Aorta (tissue), 5 donors: ENCODE measurements around the gene MSI2. TPM values are rescaled to one million over a fixed set of nuclear protein-coding genes. Genes with fewer than 3 reads are reported as not detected.

Experiments used
- ATAC-seq: fragments of 200-7000 bp; cut with Tn5 transposase; one replicate; pipeline ENCODE4 v1.9.1; 2022; ENCODE audit warnings: moderate library complexity; ENCODE audit not compliant: low FRiP score
- DNase-seq, 2 donors: peaks; one replicate each; pipeline ENCODE4 v3.0.0-alpha.2; 2020
- H3K27ac ChIP-seq, 2 donors: one replicate each; pipeline ENCODE4 v1.5.1; 2013; ENCODE audit warnings: low read length in 2 of 2, mild to moderate bottlenecking in 2 of 2, moderate library complexity in 2 of 2, control low read depth in 1 of 2, inconsistent platforms in 1 of 2, low read depth in 1 of 2
- H3K27me3 ChIP-seq, 2 donors: one replicate each; pipeline ENCODE4 v1.6.1; 2013; ENCODE audit warnings: control low read depth in 1 of 2, low read length in 1 of 2, mild to moderate bottlenecking in 1 of 2, moderate library complexity in 1 of 2; ENCODE audit not compliant: insufficient read depth in 2 of 2, control insufficient read depth in 1 of 2
- H3K36me3 ChIP-seq, 2 donors: one replicate each; pipeline ENCODE4 v1.6.1; 2013; ENCODE audit warnings: control low read depth in 1 of 2, low read length in 1 of 2, mild to moderate bottlenecking in 1 of 2; ENCODE audit not compliant: insufficient read depth in 2 of 2, control insufficient read depth in 1 of 2
- H3K4me1 ChIP-seq, 2 donors: one replicate each; pipeline ENCODE4 v1.6.1; 2013; ENCODE audit warnings: low read length in 2 of 2, control low read depth in 1 of 2, mild to moderate bottlenecking in 1 of 2, moderate library complexity in 1 of 2; ENCODE audit not compliant: insufficient read depth in 2 of 2, control insufficient read depth in 1 of 2
- H3K4me3 ChIP-seq, 2 donors: one replicate each; pipeline ENCODE4 v1.5.1; 2013; ENCODE audit warnings: low read length in 2 of 2, control low read depth in 1 of 2, mild to moderate bottlenecking in 1 of 2
- H3K9me3 ChIP-seq: one replicate; pipeline ENCODE4 v1.6.1; 2013; ENCODE audit warnings: mild to moderate bottlenecking, low read length; ENCODE audit not compliant: control insufficient read depth
- WGBS, 2 donors: extraction: QIAGEN DNeasy Blood & Tissue Kit; methylation state at CpG; one replicate each; pipeline ENCODE4 v1.1.7; 2013; 5-methylcytosine and 5-hydroxymethylcytosine counted together
- intact Hi-C, 2 donors: fragments of 100-400 bp; cut with DNase I; formaldehyde crosslinking; loops; one replicate each; pipeline versions ENCODE4 v1.14.2 to v1.15.0; 2022
- polyA plus RNA-seq, 2 donors: library from polyadenylated mRNA; stranded (reverse); fragments of 200-250 nt; gene quantifications; one replicate each; pipeline ENCODE4 v1.2.3, GENCODE V29; 2013
- total RNA-seq, 2 donors: library from RNA; stranded (reverse); fragmentation: NEBNext Ultra II Directional; extraction: Animal tissue kit (Norgen Biotek cat#: 25700); gene quantifications; one replicate each; pipeline ENCODE4 v1.2.1, GENCODE V29; 2021
- donor health status: healthy with polysubstance abuse.
- donor health status: Bipolar disorder and iron deficiency.
- donor health status: DM: no; HTN: no; CAD: no.
- donor health status: DM: no; HTN: no; CAD: no.
- donor health status: DM: yes; HTN: yes; CAD: no.

Gene MSI2
- total and polyA plus RNA-seq, 4 donors = 9.3 to 48.2 (median 29.1) TPM

DNA sequence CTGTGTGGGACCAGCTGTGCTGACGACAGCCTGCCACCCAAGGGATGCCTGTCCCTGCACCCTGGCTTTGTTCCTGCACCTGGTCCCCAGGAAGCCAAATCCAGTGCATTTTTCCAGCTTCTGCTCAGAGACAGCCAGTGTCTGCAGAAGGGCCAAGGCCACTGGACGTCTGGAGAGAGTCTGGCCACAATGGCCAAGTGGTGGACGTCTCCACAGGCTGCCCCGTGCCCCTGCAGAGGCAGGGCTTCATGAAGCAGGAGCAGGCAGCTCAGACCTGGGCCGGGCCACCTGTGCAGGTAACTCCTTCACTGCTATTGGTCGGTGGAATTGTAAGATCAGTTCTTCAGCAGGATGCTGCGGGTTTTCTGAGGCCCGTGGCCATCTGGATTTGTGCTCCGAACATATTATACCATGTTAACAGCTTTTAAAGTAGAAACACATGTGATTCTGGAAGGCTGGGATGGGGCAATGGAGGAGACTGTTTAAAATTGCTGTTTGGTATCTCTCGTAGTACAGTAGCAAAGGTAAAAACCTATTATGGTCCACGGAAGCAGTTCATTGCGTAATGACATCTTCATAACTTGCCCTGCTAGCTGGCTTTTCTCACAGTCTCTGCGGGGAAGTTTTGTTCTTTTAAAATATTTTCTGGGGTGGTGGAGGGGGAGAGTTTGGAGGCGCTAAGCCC lies 303.5 kb downstream of the MSI2 start:
- H3K27me3 ChIP-seq = no peaks in the 10 kb centered on the region
- ATAC-seq = no peak
- no peaks in the 10 kb centered on the region for H3K36me3 ChIP-seq
- 80 to 83% methylated on average over 14 of the region's 14 CpGs for WGBS, 2 donors
- no peak overlapping the region for H3K27ac ChIP-seq
- no peak for DNase-seq
- no peaks in the 10 kb centered on the region for H3K9me3 ChIP-seq
- no peaks in the 10 kb centered on the region for H3K4me1 ChIP-seq
- no peak overlapping the region for H3K4me3 ChIP-seq
- intact Hi-C loops = no loop called here

DNA sequence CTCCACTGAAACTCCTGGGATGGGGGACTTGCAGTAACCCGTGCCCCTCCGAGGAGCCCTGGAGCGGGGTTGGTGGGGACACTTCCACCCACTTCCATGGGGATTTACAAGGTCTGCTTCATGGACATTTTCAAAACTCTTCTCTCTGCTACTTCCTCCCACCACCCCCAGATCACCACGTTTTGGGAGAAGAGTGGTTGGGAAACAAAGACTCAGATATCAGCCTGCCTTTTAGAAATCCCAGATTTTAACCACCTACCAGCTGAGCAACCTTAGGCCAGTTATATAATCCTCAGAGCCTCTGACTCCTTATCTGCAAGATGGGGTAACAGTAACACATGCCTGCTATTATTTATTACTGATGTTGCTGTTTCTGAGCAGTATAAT lies 304.0 kb downstream of the MSI2 start:
- no peak overlapping the region for H3K4me3 ChIP-seq
- WGBS, 2 donors = 84 to 88% methylated on average over 4 of the region's 4 CpGs
- intact Hi-C loops = no loop called here
- DNase-seq (no peak), ATAC-seq (no peak)
- no peaks in the 10 kb centered on the region for H3K4me1 ChIP-seq
- H3K27ac ChIP-seq = no peak overlapping the region
- no peaks in the 10 kb centered on the region for H3K36me3 ChIP-seq
- no peaks in the 10 kb centered on the region for H3K9me3 ChIP-seq
- H3K27me3 ChIP-seq = no peaks in the 10 kb centered on the region

DNA sequence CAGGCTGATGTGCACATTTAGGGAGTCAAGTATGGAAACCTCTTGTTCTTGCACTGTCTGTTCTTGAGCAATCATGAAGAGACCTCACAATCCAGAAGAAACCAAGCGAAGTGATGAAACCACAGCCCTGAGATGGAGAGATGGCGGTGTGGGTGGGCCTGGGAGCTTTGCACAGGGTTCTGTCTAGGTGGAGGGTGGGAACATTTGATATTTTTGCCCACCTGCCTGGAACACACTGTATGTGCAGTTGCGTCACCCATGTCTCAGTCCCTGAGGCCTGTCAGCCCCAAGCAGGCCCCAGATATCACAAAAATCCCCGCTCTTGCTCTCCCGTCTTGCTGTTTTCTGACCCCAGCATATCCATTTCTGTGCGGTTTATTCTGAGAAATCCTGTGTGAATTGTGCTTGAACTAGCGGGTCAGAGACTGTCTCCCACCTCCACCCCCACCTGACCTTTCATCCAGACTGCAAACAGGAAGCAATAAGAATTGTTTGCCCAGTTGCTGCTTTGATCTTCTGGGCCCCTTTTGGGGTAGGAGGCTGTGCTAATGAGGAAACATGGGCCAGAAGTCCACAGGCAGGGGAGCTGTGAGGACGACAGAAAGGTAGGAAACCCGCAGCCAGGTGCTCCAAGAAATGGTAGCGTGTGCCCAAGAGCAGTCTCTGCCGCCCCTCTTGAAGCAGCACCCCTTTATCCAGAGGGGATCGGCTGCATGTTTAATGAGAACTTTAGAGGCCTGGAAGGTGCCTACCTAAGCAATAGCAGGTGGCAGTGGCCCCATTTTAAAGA lies 304.9 kb downstream of the MSI2 start:
- intact Hi-C loops = no loop called here
- Histone ChIP-seq H3K27ac (no peak overlapping the region), H3K9me3 (no peaks in the 10 kb centered on the region), H3K4me1 (no peaks in the 10 kb centered on the region), H3K27me3 (no peaks in the 10 kb centered on the region), H3K36me3 (no peaks in the 10 kb centered on the region), H3K4me3 (no peak overlapping the region)
- WGBS, 2 donors = 95 to 97% methylated on average over 12 of the region's 12 CpGs
- DNase-seq = no peak
- ATAC-seq = no peak

DNA sequence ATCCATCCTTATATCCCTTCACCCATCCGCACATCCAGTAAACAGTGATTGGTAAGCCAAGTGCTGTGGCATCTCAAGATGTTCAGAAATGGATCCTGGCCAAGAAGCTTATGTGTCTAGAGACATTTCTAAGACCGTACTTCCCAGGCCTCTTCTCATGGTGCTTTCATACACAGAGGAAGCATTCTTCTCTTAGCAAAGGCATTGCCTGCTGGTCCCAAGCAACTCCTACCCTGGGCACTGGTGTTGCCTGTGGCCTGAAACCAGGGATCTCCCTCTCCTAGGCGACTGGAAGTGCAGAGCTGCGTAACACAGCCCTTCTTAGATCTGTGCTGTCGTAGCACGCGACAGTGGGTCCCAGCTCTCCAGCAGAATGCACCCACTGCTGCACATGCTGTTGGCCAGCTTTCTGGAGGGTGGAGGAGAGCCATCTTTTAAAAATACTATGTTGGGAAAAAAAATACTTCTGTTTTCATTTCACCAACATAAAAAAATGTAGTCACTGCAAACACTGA lies 305.9 kb downstream of the MSI2 start:
- H3K9me3 ChIP-seq = no peaks in the 10 kb centered on the region
- 20 to 27% methylated on average over 7 of the region's 7 CpGs for WGBS, 2 donors
- H3K27me3 ChIP-seq = no peaks in the 10 kb centered on the region
- DNase-seq = no peak
- H3K4me1 ChIP-seq = no peaks in the 10 kb centered on the region
- ATAC-seq = no peak
- intact Hi-C loops = no loop called here
- no peak overlapping the region for H3K4me3 ChIP-seq
- H3K27ac ChIP-seq = peak overlapping the region in 1 of 2 donors; percentile 15
- H3K36me3 ChIP-seq = no peaks in the 10 kb centered on the region

DNA sequence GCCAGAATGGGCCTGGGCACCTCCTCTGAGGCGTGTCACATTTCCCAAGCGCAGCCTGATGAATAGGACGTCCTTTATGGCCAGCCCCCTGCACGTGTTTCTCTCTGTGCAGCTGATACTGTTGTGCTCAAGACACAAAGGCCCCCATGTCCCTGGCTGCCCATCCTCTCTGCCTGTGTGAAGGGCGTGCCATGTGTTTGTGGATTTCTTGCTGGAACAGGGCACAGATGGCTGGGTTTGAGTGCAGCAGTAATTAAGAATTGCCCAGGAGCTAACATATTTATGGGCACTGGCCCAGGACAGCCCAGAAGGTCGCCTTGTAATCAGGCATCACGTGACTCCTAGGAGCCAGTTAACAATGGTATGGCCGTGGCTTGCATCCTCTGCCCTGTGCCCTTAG lies 307.6 kb downstream of the MSI2 start:
- intact Hi-C loops = no loop called here
- H3K9me3 ChIP-seq = no peaks in the 10 kb centered on the region
- no peak for ATAC-seq
- no peak for DNase-seq
- no peaks in the 10 kb centered on the region for H3K36me3 ChIP-seq
- no peaks in the 10 kb centered on the region for H3K27me3 ChIP-seq
- WGBS, 2 donors = 90 to 94% methylated on average over 8 of the region's 8 CpGs
- no peak overlapping the region for H3K27ac ChIP-seq
- H3K4me1 ChIP-seq = no peaks in the 10 kb centered on the region
- no peak overlapping the region for H3K4me3 ChIP-seq

DNA sequence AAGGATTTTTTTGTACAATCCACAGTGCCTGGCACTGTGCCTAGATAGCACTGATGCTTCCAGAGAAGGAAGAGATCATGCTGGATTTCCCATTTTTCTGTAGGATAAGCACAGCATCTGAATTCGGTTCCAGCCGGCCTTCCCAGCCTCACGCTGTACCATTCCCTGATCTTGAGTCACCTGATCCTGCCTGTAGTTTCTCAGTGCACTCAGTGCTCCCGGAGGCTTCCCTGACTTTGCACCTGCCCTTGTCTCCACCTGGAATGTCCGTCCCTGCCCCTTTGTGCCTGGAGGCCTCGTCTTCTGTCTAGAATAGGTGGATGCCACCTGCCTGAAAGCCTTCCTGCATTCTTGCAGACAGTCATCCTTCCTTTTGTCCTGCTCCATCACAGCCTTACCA lies 308.9 kb downstream of the MSI2 start:
- no peak overlapping the region for H3K27ac ChIP-seq
- no peak overlapping the region for H3K4me3 ChIP-seq
- no peaks in the 10 kb centered on the region for H3K9me3 ChIP-seq
- no peak for DNase-seq
- intact Hi-C loops = no loop called here
- 94 to 95% methylated on average over 6 of the region's 6 CpGs for WGBS, 2 donors
- no peaks in the 10 kb centered on the region for H3K4me1 ChIP-seq
- no peaks in the 10 kb centered on the region for H3K36me3 ChIP-seq
- ATAC-seq = no peak
- no peaks in the 10 kb centered on the region for H3K27me3 ChIP-seq

DNA sequence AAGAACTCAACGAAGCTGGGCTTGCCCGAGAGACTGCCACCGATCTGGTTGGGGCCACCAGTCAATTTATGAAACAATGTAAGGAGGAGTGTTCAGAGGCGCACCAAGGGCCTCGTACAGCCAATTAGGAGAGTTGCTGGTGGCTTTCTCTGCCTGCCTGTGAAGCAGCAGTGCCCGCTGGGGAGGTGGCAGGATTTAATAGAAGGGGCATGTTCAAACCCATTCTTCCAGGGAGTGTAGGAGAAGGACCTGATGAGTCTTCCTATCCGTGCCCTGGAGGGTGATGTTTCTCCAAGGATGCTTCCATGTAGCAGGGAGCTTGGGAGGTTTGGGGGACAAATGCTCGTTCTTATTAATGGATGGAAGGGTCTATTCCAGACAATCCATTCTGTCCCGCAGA lies 310.4 kb downstream of the MSI2 start:
- Histone ChIP-seq H3K4me3 (no peak overlapping the region), H3K9me3 (no peaks in the 10 kb centered on the region), H3K27me3 (no peaks in the 10 kb centered on the region), H3K4me1 (no peaks in the 10 kb centered on the region), H3K36me3 (no peaks in the 10 kb centered on the region), H3K27ac (no peak overlapping the region)
- DNase-seq (no peak), ATAC-seq (no peak)
- 94 to 97% methylated on average over 9 of the region's 9 CpGs for WGBS, 2 donors
- intact Hi-C loops = no loop called here

DNA sequence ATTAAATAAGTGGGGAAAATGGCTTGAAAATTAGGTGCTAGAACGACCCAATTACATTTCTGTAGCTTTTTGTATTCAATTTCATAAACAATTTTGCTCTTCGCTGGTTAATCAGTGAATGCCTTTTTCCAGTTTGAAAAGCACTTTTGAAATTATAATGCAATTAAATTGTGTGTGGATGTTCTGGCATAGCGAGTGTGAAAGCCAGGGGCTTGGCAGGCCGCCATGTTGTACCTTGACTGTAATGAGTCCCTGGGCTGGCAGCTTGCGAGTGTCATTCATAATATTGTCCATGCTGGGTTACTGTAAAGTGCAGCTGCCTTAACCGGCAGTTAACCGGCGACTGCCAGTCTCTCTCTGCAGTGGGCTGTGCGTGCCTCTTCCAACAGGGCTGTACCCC lies 310.9 kb downstream of the MSI2 start:
- H3K4me3 ChIP-seq = no peak overlapping the region
- no peaks in the 10 kb centered on the region for H3K4me1 ChIP-seq
- H3K27ac ChIP-seq = no peak overlapping the region
- no peaks in the 10 kb centered on the region for H3K9me3 ChIP-seq
- no peak for DNase-seq
- no peak for ATAC-seq
- WGBS, 2 donors = 96% methylated on average over 9 of the region's 9 CpGs
- H3K36me3 ChIP-seq = no peaks in the 10 kb centered on the region
- H3K27me3 ChIP-seq = no peaks in the 10 kb centered on the region
- intact Hi-C loops = no loop called here

DNA sequence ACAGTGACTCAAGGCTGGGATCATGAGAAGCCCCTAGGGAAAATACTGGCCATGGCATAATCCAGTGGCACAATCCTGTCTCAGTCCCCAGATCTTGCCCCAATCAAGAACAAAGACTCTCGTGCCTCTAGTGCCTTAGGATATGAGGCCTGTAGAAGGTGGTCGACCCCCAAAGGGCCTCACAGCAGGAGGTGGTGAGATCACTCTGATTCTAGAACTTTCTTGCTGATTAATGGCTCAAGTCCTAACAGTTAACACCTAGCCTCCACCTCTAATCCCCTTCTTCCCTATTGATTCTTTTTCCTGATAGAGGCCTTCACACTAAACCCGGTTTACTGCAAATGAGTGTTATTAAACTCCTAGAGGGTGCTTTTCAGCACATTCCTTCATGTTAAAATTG lies 312.0 kb downstream of the MSI2 start:
- ATAC-seq = no peak

More for the DNA sequence above, 312.0 kb downstream of the MSI2 start:
- intact Hi-C loops = no loop called here
- Histone ChIP-seq H3K27ac (no peak overlapping the region), H3K36me3 (no peaks in the 10 kb centered on the region), H3K9me3 (no peaks in the 10 kb centered on the region), H3K4me3 (no peak overlapping the region), H3K27me3 (no peaks in the 10 kb centered on the region), H3K4me1 (peaks cover 0 to under 1% of the 10 kb centered on the region in 2 donors)
- WGBS, 2 donors = 88 to 95% methylated on average over 3 of the region's 3 CpGs
- no peak for DNase-seq
